Measurements from ENCODE around the gene DUOXA2.

DNA sequence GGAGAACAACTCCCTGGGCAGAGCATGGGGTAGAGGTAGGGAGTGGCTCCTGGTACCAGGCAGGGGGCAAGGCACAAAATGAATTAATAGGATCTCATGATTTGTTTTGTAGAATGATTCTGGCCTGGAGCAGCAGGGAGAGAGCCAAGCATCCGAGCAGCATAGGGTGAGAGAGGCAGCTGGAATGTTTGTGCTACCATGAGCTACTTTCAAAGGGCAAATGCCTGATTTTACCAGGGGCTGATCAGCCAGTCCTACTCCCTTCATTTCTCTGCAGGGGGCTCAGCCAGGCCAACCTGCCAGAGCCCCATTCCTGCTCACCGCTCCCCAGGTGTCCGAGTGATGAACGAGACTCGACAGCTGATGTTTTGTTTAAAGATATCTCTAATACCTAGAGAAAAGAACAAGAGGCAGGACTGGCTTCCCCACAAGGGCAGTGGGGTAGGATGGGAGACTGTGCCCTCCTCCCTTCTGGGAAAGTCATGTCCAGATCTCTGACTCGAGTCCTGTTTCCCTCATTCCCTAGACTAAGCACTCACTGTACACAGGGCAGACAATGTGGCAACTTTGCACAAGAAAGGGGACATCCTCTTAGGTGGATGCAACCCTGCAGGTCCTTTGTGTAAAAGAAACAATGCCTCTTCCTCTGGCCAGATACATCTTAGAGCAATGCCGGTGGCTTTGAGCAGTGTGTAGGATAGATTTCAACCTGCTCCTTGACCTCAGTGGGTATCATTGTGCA, 13.1 kb upstream of the DUOXA2 start:
- TF ChIP-seq ATF1 (CRISPR knock-in tag; IDR thresholded peaks at IDR 0.05) (no peak), TCF7 (CRISPR knock-in tag; IDR thresholded peaks at IDR 0.05; ENCODE audit: low read depth) (no peak), IRF2 (CRISPR knock-in tag; IDR thresholded peaks at IDR 0.05; ENCODE audit: borderline replicate concordance, low read depth) (no peak), ETV6 (CRISPR knock-in tag; IDR thresholded peaks at IDR 0.05) (no peak), NR3C1 (CRISPR knock-in tag; conservative IDR thresholded peaks at IDR 0.05; ENCODE audit: low read depth) (no peak), RELA (CRISPR knock-in tag; IDR thresholded peaks at IDR 0.05; ENCODE audit: borderline replicate concordance) (no peak)
